Stimulated activated CD4-positive, alpha-beta T cell treated with anti-CD3 and anti-CD28 coated beads, Interleukin-12 subunit alpha, Interleukin-12 subunit beta, amount 100 ng/mL, for 48 hours (primary cell): ENCODE measurements around the gene KIF13A.
"Not testable (repeated sequence)": the region's sequence is repeated elsewhere in the genome, so short reads cannot be mapped to it uniquely, and the experiment has no call there.

Experiments used
- DNase-seq, 3 donors: peaks; one replicate each; pipeline ENCODE4 v3.0.0-alpha.2; 2020; ENCODE audit warnings: low read depth in 2 of 3, low spot score in 1 of 3

The KIF13A gene

GRCh38 chr6:17904491-17905120 is 82.8 kb downstream of the KIF13A start:
- no peak for DNase-seq

- no peak for DNase-seq
Measured at GRCh38 chr6:17902974-17903373, 84.5 kb downstream of the KIF13A start.

GRCh38 chr6:17901493-17901892 is 85.9 kb downstream of the KIF13A start:
- no peak for DNase-seq

- DNase-seq, result no peak
Measured at GRCh38 chr6:17900011-17900410, 87.4 kb downstream of the KIF13A start.

- DNase-seq, result no peak
Measured at GRCh38 chr6:17899491-17899890, 87.9 kb downstream of the KIF13A start.

GRCh38 chr6:17897681-17898080 is 89.8 kb downstream of the KIF13A start:
- no peak for DNase-seq

GRCh38 chr6:17894905-17895304 is 92.5 kb downstream of the KIF13A start:
- no peak for DNase-seq

- no peak for DNase-seq
Measured at GRCh38 chr6:17894191-17894590, 93.2 kb downstream of the KIF13A start.

- no peak for DNase-seq
Measured at GRCh38 chr6:17892097-17892686, 95.2 kb downstream of the KIF13A start.

- no peak for DNase-seq
Measured at GRCh38 chr6:17890309-17890708, 97.1 kb downstream of the KIF13A start.

GRCh38 chr6:17889777-17890176 is 97.7 kb downstream of the KIF13A start:
- DNase-seq, result not testable (repeated sequence)

- DNase-seq, result no peak
Measured at GRCh38 chr6:17886891-17887290, 100.5 kb downstream of the KIF13A start.

GRCh38 chr6:17885889-17886576 is 101.4 kb downstream of the KIF13A start:
- no peak for DNase-seq

GRCh38 chr6:17884498-17885478 is 102.6 kb downstream of the KIF13A start:
- peak in 1 of 3 donors; percentile 4 for DNase-seq

GRCh38 chr6:17883665-17884497 is 103.6 kb downstream of the KIF13A start:
- no peak for DNase-seq

GRCh38 chr6:17881085-17881858 is 106.2 kb downstream of the KIF13A start:
- no peak for DNase-seq

- DNase-seq, result no peak
Measured at GRCh38 chr6:17879184-17879583, 108.3 kb downstream of the KIF13A start.

- no peak for DNase-seq
Measured at GRCh38 chr6:17878734-17879133, 108.7 kb downstream of the KIF13A start.

GRCh38 chr6:17877895-17878440 is 109.5 kb downstream of the KIF13A start:
- no peak for DNase-seq
